Measurements from ENCODE around the gene CLDN14.
"Not testable (repeated sequence)": the region's sequence is repeated elsewhere in the genome, so short reads cannot be mapped to it uniquely, and the experiment has no call there.

Gene CLDN14

GRCh38 chr21:36499578-36500471 is 19.9 kb upstream of the CLDN14 start:
- no peak for DNase-seq

GRCh38 chr21:36494557-36494956 is 14.6 kb upstream of the CLDN14 start:
- no peak for DNase-seq

- no peak for DNase-seq
Observed at GRCh38 chr21:36491209-36491910, 11.4 kb upstream of the CLDN14 start.

- no peak for DNase-seq
Observed at GRCh38 chr21:36489776-36490165, 9.8 kb upstream of the CLDN14 start.

GRCh38 chr21:36489103-36489775 is 9.3 kb upstream of the CLDN14 start:
- DNase-seq: no peak

GRCh38 chr21:36487641-36488307 is 7.9 kb upstream of the CLDN14 start:
- DNase-seq: no peak

GRCh38 chr21:36486246-36486645 is 6.3 kb upstream of the CLDN14 start:
- DNase-seq: no peak

GRCh38 chr21:36485476-36485875 is 5.6 kb upstream of the CLDN14 start:
- DNase-seq: no peak

- DNase-seq: no peak
Observed at GRCh38 chr21:36483095-36483494, 3.2 kb upstream of the CLDN14 start.

- no peak for DNase-seq
Observed at GRCh38 chr21:36482673-36483072, 2.8 kb upstream of the CLDN14 start.

GRCh38 chr21:36482181-36482580 is 2.3 kb upstream of the CLDN14 start:
- DNase-seq: no peak

- DNase-seq: no peak
Observed at GRCh38 chr21:36481639-36482038, 1.7 kb upstream of the CLDN14 start.

GRCh38 chr21:36480618-36481017 is 696 bp upstream of the CLDN14 start:
- no peak for DNase-seq

- DNase-seq: no peak
Observed at GRCh38 chr21:36478941-36479340, 981 bp downstream of the CLDN14 start.

GRCh38 chr21:36478207-36478701 is 1.7 kb downstream of the CLDN14 start:
- DNase-seq: no peak

- no peak for DNase-seq
Observed at GRCh38 chr21:36477559-36477958, 2.4 kb downstream of the CLDN14 start.

- no peak for DNase-seq
Observed at GRCh38 chr21:36477001-36477400, 2.9 kb downstream of the CLDN14 start.

- not testable (repeated sequence) for DNase-seq
Observed at GRCh38 chr21:36476541-36476940, 3.4 kb downstream of the CLDN14 start.

- DNase-seq: no peak
Observed at GRCh38 chr21:36474591-36474990, 5.3 kb downstream of the CLDN14 start.

GRCh38 chr21:36473203-36473602 is 6.7 kb downstream of the CLDN14 start:
- DNase-seq: no peak

GRCh38 chr21:36472377-36472776 is 7.5 kb downstream of the CLDN14 start:
- no peak for DNase-seq

- DNase-seq: no peak
Observed at GRCh38 chr21:36471254-36471723, 8.6 kb downstream of the CLDN14 start.

- no peak for DNase-seq
Observed at GRCh38 chr21:36470294-36470693, 9.6 kb downstream of the CLDN14 start.

Measured in activated CD4-positive, CD25-positive, alpha-beta regulatory T cell treated with anti-CD3 and anti-CD28 coated beads, Interleukin-2, amount 50 U/mL, for 72 hours (primary cell).